ENCODE results near the gene AGRP.

AGRP gene

DNA sequence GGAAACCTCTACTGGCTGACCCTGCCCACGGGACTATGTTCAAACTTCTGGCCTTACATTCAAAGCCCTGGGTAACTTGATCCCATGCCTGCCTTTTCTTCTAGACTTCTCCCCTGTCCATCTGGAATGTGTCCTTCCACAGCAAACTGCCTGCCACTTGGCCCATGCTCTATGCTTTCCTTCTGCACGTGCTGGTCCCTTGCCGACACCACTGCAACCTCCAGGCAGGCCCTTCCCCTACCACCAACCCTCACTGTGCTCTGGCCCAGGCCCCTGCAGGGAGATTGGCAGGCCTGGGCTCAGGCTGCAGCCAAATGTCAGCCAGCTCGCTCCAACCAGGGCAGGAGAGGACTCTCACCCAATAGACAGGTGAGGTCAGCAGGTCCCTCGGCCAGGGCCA, 41.4 kb downstream of the AGRP start:
- no peak for TF ChIP-seq TAF1 (IDR thresholded peaks at IDR 0.05; ENCODE audit: borderline replicate concordance, insufficient read depth, low read length)
- no peak for TF ChIP-seq FOXP2 (optimal IDR thresholded peaks at IDR 0.05; ENCODE audit: borderline replicate concordance, extremely low read depth, extremely low read length, insufficient read depth)
- TF ChIP-seq POLR2AphosphoS5 (IDR thresholded peaks at IDR 0.05; ENCODE audit: low read depth, low read length): no peak
- TF ChIP-seq SIN3A (IDR thresholded peaks at IDR 0.05; ENCODE audit: borderline replicate concordance, insufficient read depth, low read length): no peak
- TF ChIP-seq, protein P1, sequence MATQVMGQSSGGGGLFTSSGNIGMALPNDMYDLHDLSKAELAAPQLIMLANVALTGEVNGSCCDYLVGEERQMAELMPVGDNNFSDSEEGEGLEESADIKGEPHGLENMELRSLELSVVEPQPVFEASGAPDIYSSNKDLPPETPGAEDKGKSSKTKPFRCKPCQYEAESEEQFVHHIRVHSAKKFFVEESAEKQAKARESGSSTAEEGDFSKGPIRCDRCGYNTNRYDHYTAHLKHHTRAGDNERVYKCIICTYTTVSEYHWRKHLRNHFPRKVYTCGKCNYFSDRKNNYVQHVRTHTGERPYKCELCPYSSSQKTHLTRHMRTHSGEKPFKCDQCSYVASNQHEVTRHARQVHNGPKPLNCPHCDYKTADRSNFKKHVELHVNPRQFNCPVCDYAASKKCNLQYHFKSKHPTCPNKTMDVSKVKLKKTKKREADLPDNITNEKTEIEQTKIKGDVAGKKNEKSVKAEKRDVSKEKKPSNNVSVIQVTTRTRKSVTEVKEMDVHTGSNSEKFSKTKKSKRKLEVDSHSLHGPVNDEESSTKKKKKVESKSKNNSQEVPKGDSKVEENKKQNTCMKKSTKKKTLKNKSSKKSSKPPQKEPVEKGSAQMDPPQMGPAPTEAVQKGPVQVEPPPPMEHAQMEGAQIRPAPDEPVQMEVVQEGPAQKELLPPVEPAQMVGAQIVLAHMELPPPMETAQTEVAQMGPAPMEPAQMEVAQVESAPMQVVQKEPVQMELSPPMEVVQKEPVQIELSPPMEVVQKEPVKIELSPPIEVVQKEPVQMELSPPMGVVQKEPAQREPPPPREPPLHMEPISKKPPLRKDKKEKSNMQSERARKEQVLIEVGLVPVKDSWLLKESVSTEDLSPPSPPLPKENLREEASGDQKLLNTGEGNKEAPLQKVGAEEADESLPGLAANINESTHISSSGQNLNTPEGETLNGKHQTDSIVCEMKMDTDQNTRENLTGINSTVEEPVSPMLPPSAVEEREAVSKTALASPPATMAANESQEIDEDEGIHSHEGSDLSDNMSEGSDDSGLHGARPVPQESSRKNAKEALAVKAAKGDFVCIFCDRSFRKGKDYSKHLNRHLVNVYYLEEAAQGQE (IDR thresholded peaks at IDR 0.05; ENCODE audit: insufficient read depth in 1 of 2, low read depth in 2 of 2, low read length in 2 of 2): no peak

DNA sequence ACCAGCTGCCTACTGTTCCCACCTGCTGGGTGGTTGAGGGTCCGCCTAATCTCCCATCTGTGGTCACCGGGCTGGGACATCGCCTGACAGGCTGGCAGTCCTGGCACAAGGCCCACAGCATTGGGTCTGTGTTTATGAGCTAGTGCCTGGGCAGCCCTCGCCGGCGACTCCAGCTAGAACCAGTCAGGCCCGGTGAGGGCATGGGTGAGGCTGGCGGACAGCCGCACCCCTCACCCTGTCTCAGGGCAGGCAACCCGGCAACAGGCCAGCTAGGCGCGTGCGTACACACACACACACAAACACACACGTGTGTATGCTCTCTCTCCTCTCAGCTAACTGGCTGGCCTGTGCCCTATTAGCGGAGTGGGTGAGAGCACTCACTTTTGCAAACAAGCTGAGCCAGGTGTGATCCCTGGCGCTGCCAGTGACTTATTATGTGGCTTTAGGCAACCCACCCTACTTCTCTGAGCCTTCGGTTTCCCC, 42.0 kb downstream of the AGRP start:
- TF ChIP-seq POLR2AphosphoS5 (IDR thresholded peaks at IDR 0.05; ENCODE audit: low read depth, low read length): no peak
- TF ChIP-seq SIN3A (IDR thresholded peaks at IDR 0.05; ENCODE audit: borderline replicate concordance, insufficient read depth, low read length): no peak
- no peak for TF ChIP-seq TAF1 (IDR thresholded peaks at IDR 0.05; ENCODE audit: borderline replicate concordance, insufficient read depth, low read length)
- TF ChIP-seq, protein P1 (IDR thresholded peaks at IDR 0.05; ENCODE audit: insufficient read depth in 1 of 2, low read depth in 2 of 2, low read length in 2 of 2): no peak
- TF ChIP-seq FOXP2 (optimal IDR thresholded peaks at IDR 0.05; ENCODE audit: borderline replicate concordance, extremely low read depth, extremely low read length, insufficient read depth): no peak

DNA sequence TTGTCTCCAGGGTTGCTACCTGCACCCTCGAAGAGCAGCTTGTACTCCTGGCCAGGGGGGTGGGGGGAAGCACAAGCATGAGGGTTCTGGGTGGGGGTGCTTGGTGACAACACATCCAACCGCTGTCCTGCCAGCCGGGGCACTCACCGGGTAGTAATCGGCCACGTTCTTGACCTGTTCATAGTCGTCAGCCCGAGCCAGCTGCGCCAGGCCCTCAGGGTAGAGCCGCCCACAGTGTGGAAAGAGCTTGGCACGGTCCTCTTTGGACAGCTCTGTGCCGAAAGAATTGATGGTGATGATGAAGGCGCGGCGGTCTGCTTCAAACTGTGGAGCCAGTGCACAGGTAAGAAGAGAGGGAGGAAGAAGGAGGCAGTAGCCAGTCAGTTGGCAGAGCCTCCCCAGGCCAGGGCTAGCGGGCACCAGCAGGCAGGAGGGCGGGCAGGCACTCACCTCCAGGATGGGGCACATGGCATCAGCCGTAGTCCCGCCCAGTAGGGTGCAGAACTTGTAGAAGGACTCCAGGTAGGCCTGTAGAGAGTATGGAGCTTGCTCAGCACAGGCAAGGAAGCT, 44.4 kb downstream of the AGRP start:
- TF ChIP-seq POLR2AphosphoS5 (IDR thresholded peaks at IDR 0.05; ENCODE audit: low read depth, low read length) (no peak), TAF1 (IDR thresholded peaks at IDR 0.05; ENCODE audit: borderline replicate concordance, insufficient read depth, low read length) (no peak), FOXP2 (optimal IDR thresholded peaks at IDR 0.05; ENCODE audit: borderline replicate concordance, extremely low read depth, extremely low read length, insufficient read depth) (no peak), SIN3A (IDR thresholded peaks at IDR 0.05; ENCODE audit: borderline replicate concordance, insufficient read depth, low read length) (no peak)
- TF ChIP-seq, protein P1 (IDR thresholded peaks at IDR 0.05; ENCODE audit: insufficient read depth in 1 of 2, low read depth in 2 of 2, low read length in 2 of 2): no peak

DNA sequence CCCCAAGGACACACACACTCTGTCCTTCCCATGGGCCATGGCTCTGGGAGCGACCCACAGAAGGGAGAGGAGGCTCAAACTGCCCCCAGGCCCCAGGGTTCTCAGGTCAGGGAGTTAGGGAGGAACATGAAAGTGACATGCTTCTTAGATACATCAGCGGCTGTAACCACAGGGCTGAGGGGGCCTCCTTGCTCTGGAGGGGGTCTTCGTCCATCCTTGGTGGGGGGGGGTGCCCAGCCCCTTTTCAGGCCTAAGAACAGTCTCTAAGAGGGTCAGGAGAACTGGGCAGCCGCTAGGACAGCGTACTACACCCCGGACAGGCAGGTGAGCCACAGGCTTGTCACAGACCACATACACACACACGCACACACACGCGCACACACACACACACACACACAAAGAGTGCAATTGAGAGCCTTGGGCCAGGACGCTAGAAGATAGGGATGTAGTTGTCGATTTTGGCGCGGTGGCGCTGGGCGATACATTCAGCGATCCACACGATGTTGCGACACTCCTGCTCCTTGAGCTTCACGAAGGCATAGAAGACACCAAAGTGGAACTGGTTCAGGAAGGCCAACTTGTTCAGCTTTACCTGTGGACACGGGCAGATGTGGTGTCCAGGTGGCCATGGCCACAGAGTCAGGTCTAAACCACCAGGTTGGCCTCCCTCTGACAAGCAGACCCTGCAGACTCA, 45.1 kb downstream of the AGRP start:
- TF ChIP-seq FOXP2 (optimal IDR thresholded peaks at IDR 0.05; ENCODE audit: borderline replicate concordance, extremely low read depth, extremely low read length, insufficient read depth): no peak
- no peak for TF ChIP-seq POLR2AphosphoS5 (IDR thresholded peaks at IDR 0.05; ENCODE audit: low read depth, low read length)
- no peak for TF ChIP-seq TAF1 (IDR thresholded peaks at IDR 0.05; ENCODE audit: borderline replicate concordance, insufficient read depth, low read length)
- TF ChIP-seq, protein P1 (IDR thresholded peaks at IDR 0.05; ENCODE audit: insufficient read depth in 1 of 2, low read depth in 2 of 2, low read length in 2 of 2): no peak
- no peak for TF ChIP-seq SIN3A (IDR thresholded peaks at IDR 0.05; ENCODE audit: borderline replicate concordance, insufficient read depth, low read length)
